ENCODE results near the gene ACE2. TPM values are rescaled to one million over a fixed set of nuclear protein-coding genes. Genes with fewer than 3 reads are reported as not detected.

The ACE2 gene
- total and polyA plus RNA-seq, 2 of the 8 experiments (the other 6 are each of a cell fraction or from before 2014, with no cell fraction given) = 0.06 TPM; not detected in 1

GRCh38 chrX:15546745-15547144, 54.0 kb downstream of the ACE2 start:
- FAIRE-seq = peak; percentile 48
- Histone ChIP-seq H3K36me3 (ENCODE audit: control insufficient read depth in 2 of 4, insufficient read depth in 4 of 4, low read length in 3 of 4) (no peaks in the 10 kb centered on the region), H3K4me2 (ENCODE audit: insufficient read depth in 1 of 2, low read depth in 2 of 2, low read length in 2 of 2) (no peak overlapping the region), H4K8ac (ENCODE audit: extremely low read depth, insufficient read depth, low read length) (no peak overlapping the region), H3K23ac (ENCODE audit: insufficient read length) (no peak overlapping the region), H3K4me1 (replicated peaks in 1 of 4; ENCODE audit: control insufficient read depth in 3 of 4, insufficient read depth in 4 of 4, low read length in 3 of 4) (no peaks in the 10 kb centered on the region), H3K4ac (replicated peaks; ENCODE audit: insufficient read length, low read depth, low read length) (no peak overlapping the region), H3K9me3 (ENCODE audit: insufficient read depth in 2 of 2, low read depth in 1 of 2, low read length in 1 of 2) (no peaks in the 10 kb centered on the region), H4K5ac (ENCODE audit: insufficient read length, low read depth, low read length) (no peak overlapping the region), H3K18ac (ENCODE audit: extremely low read depth, low read length) (no peak overlapping the region), H3K23me2 (ENCODE audit: low read depth, low read length) (no peaks in the 10 kb centered on the region), H3K27ac (ENCODE audit: low read depth, low read length) (no peak overlapping the region), H4K20me1 (replicated peaks in 1 of 2; ENCODE audit: control insufficient read depth in 1 of 2, insufficient read depth in 2 of 2, low read length in 2 of 2) (no peaks in the 10 kb centered on the region), H2BK5ac (ENCODE audit: low read depth, low read length) (no peak overlapping the region), H2BK120ac (replicated peaks; ENCODE audit: low read depth, low read length) (no peak overlapping the region), H3K56ac (replicated peaks; ENCODE audit: insufficient read length, low read depth, low read length) (no peak overlapping the region), H2AFZ (ENCODE audit: low read length) (no peak overlapping the region), H3K14ac (ENCODE audit: insufficient read length) (no peak overlapping the region), H3K9ac (replicated peaks in 1 of 4; ENCODE audit: extremely low read depth in 1 of 4, low read depth in 3 of 4, low read length in 3 of 4) (no peak overlapping the region), H2BK15ac (ENCODE audit: low read length) (no peak overlapping the region), H3K79me2 (ENCODE audit: control insufficient read depth in 1 of 2, insufficient read depth in 2 of 2, low read length in 2 of 2) (no peaks in the 10 kb centered on the region), H3K27me3 (replicated peaks in 1 of 4; ENCODE audit: control insufficient read depth in 3 of 4, extremely low read depth in 1 of 4, insufficient read depth in 3 of 4, low read length in 3 of 4) (no peaks in the 10 kb centered on the region), H3K4me3 (ENCODE audit: extremely low read depth in 1 of 4, insufficient read depth in 2 of 4, low read depth in 3 of 4, low read length in 4 of 4) (no peak overlapping the region), H2BK20ac (ENCODE audit: low read length) (no peak overlapping the region), H3K79me1 (ENCODE audit: low read depth, low read length) (no peaks in the 10 kb centered on the region), H4K91ac (replicated peaks; ENCODE audit: insufficient read length, low read length) (no peak overlapping the region), H2AK5ac (ENCODE audit: low read depth, low read length) (no peak overlapping the region), H2BK12ac (ENCODE audit: low read depth, low read length) (no peak overlapping the region)
- DNase-seq (ENCODE audit: low read depth in 1 of 2, low spot score in 2 of 2) = no peak
- WGBS, 2 experiments (ENCODE audit: extremely low coverage in 1 of 2, insufficient coverage in 1 of 2, insufficient read length in 1 of 2, insufficient replicate concordance in 2 of 2, low coverage in 1 of 2, low lambda C conversion rate in 2 of 2, missing lambda C conversion rate in 1 of 2) = 94% methylated on average over 5 of the region's 5 CpGs; no CpG with 5 or more reads in 1 of the 2 experiments
- ChIA-PET CTCF (ENCODE audit: partially characterized antibody) (no interaction called here), POLR2A (ENCODE audit: partially characterized antibody) (no interaction called here)
- TF ChIP-seq SUZ12 (IDR thresholded peaks at IDR 0.05; ENCODE audit: low read length) (no peak), EP300 (IDR thresholded peaks at IDR 0.05; ENCODE audit: borderline replicate concordance in 1 of 2, low read depth in 2 of 2, low read length in 2 of 2) (no peak), RNF2 (IDR thresholded peaks at IDR 0.05; ENCODE audit: borderline replicate concordance, low read depth, low read length, missing control alignments, poor library complexity, severe bottlenecking) (no peak), BRCA1 (IDR thresholded peaks at IDR 0.05; ENCODE audit: low read depth, low read length) (no peak), JUN (IDR thresholded peaks at IDR 0.05; ENCODE audit: low read depth, low read length) (no peak), TAF1 (IDR thresholded peaks at IDR 0.05; ENCODE audit: low read depth, low read length) (no peak), ZNF274 (IDR thresholded peaks at IDR 0.05; ENCODE audit: borderline replicate concordance, extremely low read depth, low read length) (no peak), SP2 (IDR thresholded peaks at IDR 0.05; ENCODE audit: low read length) (no peak), EGR1 (IDR thresholded peaks at IDR 0.05; ENCODE audit: borderline replicate concordance, low read depth, low read length) (no peak), SP4 (IDR thresholded peaks at IDR 0.05; ENCODE audit: low read length) (no peak), CREB1 (IDR thresholded peaks at IDR 0.05) (no peak), KDM1A (IDR thresholded peaks at IDR 0.05; ENCODE audit: borderline replicate concordance, low read length) (no peak), TEAD4 (IDR thresholded peaks at IDR 0.05; ENCODE audit: low read depth, low read length) (no peak), MAX (IDR thresholded peaks at IDR 0.05) (no peak), MAFK (IDR thresholded peaks at IDR 0.05; ENCODE audit: low read depth, low read length) (no peak), SP1 (IDR thresholded peaks at IDR 0.05; ENCODE audit: low read depth, low read length) (no peak)
